ENCODE measurements around the gene METAP1D. TPM values are rescaled to one million over a fixed set of nuclear protein-coding genes. Genes with fewer than 3 reads are reported as not detected.
"Not testable (repeated sequence)": the region's sequence is repeated elsewhere in the genome, so short reads cannot be mapped to it uniquely, and the experiment has no call there.

Gene METAP1D
- total and polyA plus RNA-seq, 2 donors (not counting 3 experiments of a cell fraction or from before 2014, with no cell fraction given) = 4.2 to 8.1 TPM

DNA sequence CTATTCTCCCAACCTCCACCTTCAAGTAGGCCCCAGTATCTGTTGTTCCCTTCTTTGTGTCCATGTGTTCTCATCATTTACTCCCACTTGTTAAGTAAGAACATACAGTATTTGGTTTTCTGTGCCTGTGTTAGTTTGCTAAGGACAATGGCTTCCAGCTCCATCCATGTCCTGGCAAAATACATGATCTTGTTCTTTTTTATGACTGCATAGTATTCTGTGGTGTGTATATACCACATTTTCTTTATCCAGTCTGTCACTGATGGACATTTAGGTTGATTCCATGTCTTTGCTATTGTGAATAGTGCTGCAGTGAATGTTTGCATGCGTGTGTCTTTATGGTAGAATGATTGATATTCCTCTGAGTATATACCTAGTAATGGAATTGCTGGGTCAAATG lies 15.8 kb upstream of the METAP1D start:
- H3K36me3 ChIP-seq (ENCODE audit: control insufficient read depth in 2 of 2, extremely low read depth in 1 of 2, insufficient read depth in 2 of 2, low read length in 2 of 2); H3K27ac ChIP-seq (ENCODE audit: insufficient read depth, low read depth, low read length); H3K9me1 ChIP-seq (replicated peaks; ENCODE audit: control insufficient read depth, extremely low read depth, insufficient read depth, low read length); H3K9ac ChIP-seq (replicated peaks; ENCODE audit: extremely low read depth, insufficient read depth, low read length); DNase-seq (ENCODE audit: low read depth, low spot score); H3K27me3 ChIP-seq (ENCODE audit: control insufficient read depth in 2 of 2, insufficient read depth in 2 of 2, low read length in 2 of 2); H3K9me3 ChIP-seq (replicated peaks; ENCODE audit: control insufficient read depth, insufficient read depth, low read length); H3K79me2 ChIP-seq (ENCODE audit: control insufficient read depth, insufficient read depth, low read length); FAIRE-seq; BruUV-seq (replicated peaks); POLR2A ChIA-PET; H3K4me1 ChIP-seq (ENCODE audit: control insufficient read depth, extremely low read depth, insufficient read depth, low read length); H2AFZ ChIP-seq (ENCODE audit: low read depth, low read length); CTCF ChIA-PET; H3K4me2 ChIP-seq (ENCODE audit: insufficient read depth, low read length); H4K20me1 ChIP-seq (replicated peaks; ENCODE audit: control insufficient read depth, extremely low read depth, insufficient read depth, low read length); H3K4me3 ChIP-seq (replicated peaks in 1 of 3; ENCODE audit: insufficient read depth in 1 of 3, low read depth in 1 of 3, low read length in 3 of 3); dilution Hi-C loops (cut with MboI; ENCODE audit: extremely low pct_ligation_motif_present, low sequenced_read_pairs); intact Hi-C loops (cut with micrococcal nuclease): not testable (repeated sequence)

DNA sequence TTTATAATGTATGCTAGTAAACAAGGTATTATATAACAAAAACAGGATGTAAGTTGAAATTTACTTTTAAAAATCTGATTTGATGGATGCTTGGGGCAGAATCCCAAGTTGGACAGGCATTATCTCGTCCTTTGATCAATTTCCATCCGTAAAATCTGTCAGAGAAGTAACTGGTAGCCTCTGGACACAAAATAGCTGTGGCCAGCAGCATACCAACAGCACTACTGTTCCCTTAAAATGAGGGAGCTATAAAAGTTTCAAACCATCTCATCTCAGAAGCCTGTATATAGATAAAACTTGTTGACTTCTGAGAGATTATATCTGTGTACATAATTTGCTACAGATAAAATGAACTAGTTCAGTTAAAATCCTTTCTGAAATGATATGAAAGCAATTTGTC lies 14.7 kb upstream of the METAP1D start:
- no peak overlapping the region for H3K27ac ChIP-seq (ENCODE audit: insufficient read depth, low read depth, low read length)
- H3K4me2 ChIP-seq (ENCODE audit: insufficient read depth, low read length) = no peak overlapping the region
- H2AFZ ChIP-seq (ENCODE audit: low read depth, low read length) = no peak overlapping the region
- dilution Hi-C loops (cut with MboI; ENCODE audit: extremely low pct_ligation_motif_present, low sequenced_read_pairs) (no loop called here), intact Hi-C loops (cut with micrococcal nuclease) (no loop called here)
- no peak overlapping the region for H3K4me3 ChIP-seq (replicated peaks in 1 of 3; ENCODE audit: insufficient read depth in 1 of 3, low read depth in 1 of 3, low read length in 3 of 3)
- TF ChIP-seq GATA2 (IDR thresholded peaks at IDR 0.05; ENCODE audit: insufficient read depth, insufficient read length, low read depth, low read length) (no peak), EZH2 (IDR thresholded peaks at IDR 0.05; ENCODE audit: borderline replicate concordance, low read depth, low read length, severe bottlenecking) (no peak), MYC (IDR thresholded peaks at IDR 0.05; ENCODE audit: low read depth, low read length) (no peak), JUN (IDR thresholded peaks at IDR 0.05; ENCODE audit: borderline replicate concordance, insufficient read depth, insufficient read length, low read depth) (no peak), POLR2AphosphoS5 (IDR thresholded peaks at IDR 0.05; ENCODE audit: insufficient read depth, low read depth, low read length) (no peak), POLR2A (IDR thresholded peaks at IDR 0.05; ENCODE audit: low read depth, low read length) (no peak), FOS (IDR thresholded peaks at IDR 0.05; ENCODE audit: borderline replicate concordance, insufficient read depth, low read length) (no peak)
- TF ChIP-seq, protein P1, sequence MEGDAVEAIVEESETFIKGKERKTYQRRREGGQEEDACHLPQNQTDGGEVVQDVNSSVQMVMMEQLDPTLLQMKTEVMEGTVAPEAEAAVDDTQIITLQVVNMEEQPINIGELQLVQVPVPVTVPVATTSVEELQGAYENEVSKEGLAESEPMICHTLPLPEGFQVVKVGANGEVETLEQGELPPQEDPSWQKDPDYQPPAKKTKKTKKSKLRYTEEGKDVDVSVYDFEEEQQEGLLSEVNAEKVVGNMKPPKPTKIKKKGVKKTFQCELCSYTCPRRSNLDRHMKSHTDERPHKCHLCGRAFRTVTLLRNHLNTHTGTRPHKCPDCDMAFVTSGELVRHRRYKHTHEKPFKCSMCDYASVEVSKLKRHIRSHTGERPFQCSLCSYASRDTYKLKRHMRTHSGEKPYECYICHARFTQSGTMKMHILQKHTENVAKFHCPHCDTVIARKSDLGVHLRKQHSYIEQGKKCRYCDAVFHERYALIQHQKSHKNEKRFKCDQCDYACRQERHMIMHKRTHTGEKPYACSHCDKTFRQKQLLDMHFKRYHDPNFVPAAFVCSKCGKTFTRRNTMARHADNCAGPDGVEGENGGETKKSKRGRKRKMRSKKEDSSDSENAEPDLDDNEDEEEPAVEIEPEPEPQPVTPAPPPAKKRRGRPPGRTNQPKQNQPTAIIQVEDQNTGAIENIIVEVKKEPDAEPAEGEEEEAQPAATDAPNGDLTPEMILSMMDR (IDR thresholded peaks at IDR 0.05; ENCODE audit: extremely low read depth in 1 of 2, insufficient read depth in 1 of 2, low read depth in 1 of 2, low read length in 2 of 2) = no peak
- TF ChIP-seq, protein P2, sequence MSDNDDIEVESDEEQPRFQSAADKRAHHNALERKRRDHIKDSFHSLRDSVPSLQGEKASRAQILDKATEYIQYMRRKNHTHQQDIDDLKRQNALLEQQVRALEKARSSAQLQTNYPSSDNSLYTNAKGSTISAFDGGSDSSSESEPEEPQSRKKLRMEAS (IDR thresholded peaks at IDR 0.05; ENCODE audit: insufficient read depth, insufficient read length) = no peak
- H3K27me3 ChIP-seq (ENCODE audit: control insufficient read depth in 2 of 2, insufficient read depth in 2 of 2, low read length in 2 of 2) = no peaks in the 10 kb centered on the region
- no peaks in the 10 kb centered on the region for H3K79me2 ChIP-seq (ENCODE audit: control insufficient read depth, insufficient read depth, low read length)
- CTCF ChIA-PET = no interaction called here
- FAIRE-seq (no peak), DNase-seq (ENCODE audit: low read depth, low spot score) (no peak)
- H4K20me1 ChIP-seq (replicated peaks; ENCODE audit: control insufficient read depth, extremely low read depth, insufficient read depth, low read length) = no peaks in the 10 kb centered on the region
- no TSS peak for BruUV-seq (replicated peaks)
- POLR2A ChIA-PET = no interaction called here
- no peaks in the 10 kb centered on the region for H3K9me1 ChIP-seq (replicated peaks; ENCODE audit: control insufficient read depth, extremely low read depth, insufficient read depth, low read length)
- H3K9me3 ChIP-seq (replicated peaks; ENCODE audit: control insufficient read depth, insufficient read depth, low read length) = no peaks in the 10 kb centered on the region
- no peaks in the 10 kb centered on the region for H3K36me3 ChIP-seq (ENCODE audit: control insufficient read depth in 2 of 2, extremely low read depth in 1 of 2, insufficient read depth in 2 of 2, low read length in 2 of 2)
- H3K4me1 ChIP-seq (ENCODE audit: control insufficient read depth, extremely low read depth, insufficient read depth, low read length) = no peaks in the 10 kb centered on the region
- no peak overlapping the region for H3K9ac ChIP-seq (replicated peaks; ENCODE audit: extremely low read depth, insufficient read depth, low read length)

Measured in endothelial cell of umbilical vein (primary cell).